ENCODE data around the gene PTPRT. TPM values are rescaled to one million over a fixed set of nuclear protein-coding genes. Genes with fewer than 3 reads are reported as not detected.
A peak's percentile ranks its signal among the peaks of the same experiment; 100 is the strongest.

The PTPRT gene
- polyA plus RNA-seq, 1 experiment, result not detected

GRCh38 chr20:43188234-43188653, 1.5 kb downstream of the PTPRT start:
- H3K27me3 ChIP-seq (ENCODE audit: control insufficient read depth, insufficient read depth, low read length), result peaks cover 15% of the 10 kb centered on the region
- POLR2A ChIA-PET, result no interaction called here
- H3K36me3 ChIP-seq (ENCODE audit: control insufficient read depth, insufficient read depth, low read length), result no peaks in the 10 kb centered on the region
- no peak overlapping the region for H3K4me3 ChIP-seq (ENCODE audit: low read depth, low read length)
- no peak for DNase-seq (ENCODE audit: low read depth)
- CTCF ChIA-PET, result interaction anchor here (0.6 to 2.1 kb wide), 12 partner anchors 12 to 1490 kb away, joined by 3 to 16 read pairs (median 3); no protein-coding TSS in a partner anchor
- TF ChIP-seq CTCF (IDR thresholded peaks at IDR 0.05; ENCODE audit: insufficient read depth, low read depth, low read length), result no peak

GRCh38 chr20:43187476-43188233, 2.1 kb downstream of the PTPRT start:
- peak; percentile 5 for DNase-seq (ENCODE audit: low read depth)
- no peak overlapping the region for H3K4me3 ChIP-seq (ENCODE audit: low read depth, low read length)
- H3K27me3 ChIP-seq (ENCODE audit: control insufficient read depth, insufficient read depth, low read length), result peaks cover 15% of the 10 kb centered on the region
- CTCF ChIA-PET, result interaction anchor here (0.6 to 2.1 kb wide), 11 partner anchors 14 to 1490 kb away, joined by 3 to 16 read pairs (median 3); no protein-coding TSS in a partner anchor
- POLR2A ChIA-PET, result no interaction called here
- peak; percentile 93 for TF ChIP-seq CTCF (IDR thresholded peaks at IDR 0.05; ENCODE audit: insufficient read depth, low read depth, low read length)
- no peaks in the 10 kb centered on the region for H3K36me3 ChIP-seq (ENCODE audit: control insufficient read depth, insufficient read depth, low read length)

- ChIA-PET POLR2A (no interaction called here), CTCF (no interaction called here)
Measured at GRCh38 chr20:43186312-43186711, 3.4 kb downstream of the PTPRT start.

GRCh38 chr20:43185901-43186300, 3.8 kb downstream of the PTPRT start:
- POLR2A ChIA-PET, result no interaction called here
- Histone ChIP-seq H3K27me3 (ENCODE audit: control insufficient read depth, insufficient read depth, low read length) (peaks cover 14% of the 10 kb centered on the region), H3K36me3 (ENCODE audit: control insufficient read depth, insufficient read depth, low read length) (no peaks in the 10 kb centered on the region), H3K4me3 (ENCODE audit: low read depth, low read length) (no peak overlapping the region)
- CTCF ChIA-PET, result no interaction called here
- no peak for TF ChIP-seq CTCF (IDR thresholded peaks at IDR 0.05; ENCODE audit: insufficient read depth, low read depth, low read length)
- DNase-seq (ENCODE audit: low read depth), result no peak

More at GRCh38 chr20:43186312-43186711, 3.4 kb downstream of the PTPRT start:
- no peak for DNase-seq (ENCODE audit: low read depth)
- TF ChIP-seq CTCF (IDR thresholded peaks at IDR 0.05; ENCODE audit: insufficient read depth, low read depth, low read length), result no peak
- Histone ChIP-seq H3K27me3 (ENCODE audit: control insufficient read depth, insufficient read depth, low read length) (peaks cover 15% of the 10 kb centered on the region), H3K36me3 (ENCODE audit: control insufficient read depth, insufficient read depth, low read length) (no peaks in the 10 kb centered on the region), H3K4me3 (ENCODE audit: low read depth, low read length) (no peak overlapping the region)

- Histone ChIP-seq H3K27me3 (ENCODE audit: control insufficient read depth, insufficient read depth, low read length) (0 out of 2 replicates have a peak, but pooled peaks cover 4% of the 10 kb centered on the region), H3K36me3 (ENCODE audit: control insufficient read depth, insufficient read depth, low read length) (no peaks in the 10 kb centered on the region), H3K4me3 (ENCODE audit: low read depth, low read length) (no peak overlapping the region)
- no peak for TF ChIP-seq CTCF (IDR thresholded peaks at IDR 0.05; ENCODE audit: insufficient read depth, low read depth, low read length)
- no peak for DNase-seq (ENCODE audit: low read depth)
- ChIA-PET CTCF (no interaction called here), POLR2A (no interaction called here)
Measured at GRCh38 chr20:43183536-43184070, 6.1 kb downstream of the PTPRT start.

Data from BJ (cell line).